AG08395 (cell line): ENCODE results near the gene GLDC.

Experiments used
- DNase-seq: peaks from one replicate; pipeline ENCODE4 v3.0.0; 2012; ENCODE audit warnings: mixed read lengths, low spot score

The GLDC gene

GRCh38 chr9:6620353-6620752 is 25.2 kb downstream of the GLDC start:
- DNase-seq, result no peak

DNA sequence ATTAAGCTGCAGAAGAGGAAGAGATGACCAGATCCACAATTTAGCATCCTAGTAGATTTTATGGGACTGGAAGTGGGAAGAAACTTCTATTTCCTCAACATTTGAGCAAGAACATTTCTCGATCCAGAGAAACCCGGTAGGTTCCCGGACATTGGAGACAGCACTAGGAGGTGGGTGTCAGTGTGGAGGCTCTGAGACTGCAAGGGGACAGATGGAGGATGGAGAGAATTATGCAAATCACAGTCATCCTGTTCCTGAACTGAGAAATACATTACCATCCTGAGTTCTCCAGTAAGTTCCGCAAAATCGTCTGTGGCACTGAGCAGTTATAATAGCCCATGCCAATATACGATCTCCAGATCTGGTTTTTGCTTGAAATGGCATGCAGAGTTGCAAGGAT is 25.6 kb downstream of the GLDC start:
- DNase-seq, result no peak

DNA sequence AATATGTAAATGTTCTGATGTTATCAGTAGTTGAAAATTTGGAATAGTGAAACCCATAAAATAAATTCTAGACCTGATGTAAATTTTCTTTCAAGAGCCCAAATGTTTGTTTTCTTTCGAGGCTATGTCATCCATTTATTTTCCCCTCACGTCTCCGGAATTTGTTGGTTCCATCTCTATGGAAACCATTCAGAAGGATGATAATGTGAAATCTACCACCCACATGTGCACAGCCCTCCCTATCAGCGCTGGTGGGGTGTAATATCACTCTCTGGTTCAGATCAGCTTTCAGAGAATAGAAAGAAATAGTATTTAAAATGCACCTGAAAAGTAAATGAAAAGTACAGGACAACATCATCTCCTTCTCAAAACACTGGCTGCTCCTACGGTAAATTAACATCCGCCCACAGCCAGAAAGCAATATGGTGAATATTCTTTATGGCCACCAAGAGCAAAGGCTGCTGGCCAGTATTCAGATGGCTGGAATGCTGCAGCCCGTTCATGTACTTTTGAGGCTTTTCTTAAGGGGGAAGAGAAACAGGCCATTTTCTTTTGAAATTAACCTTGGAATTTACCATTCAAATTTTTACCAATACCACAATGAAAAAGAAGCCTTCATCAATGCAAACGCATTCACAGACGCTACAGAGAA is 28.5 kb downstream of the GLDC start:
- no peak for DNase-seq

- DNase-seq, result no peak
These were observed 31.0 kb downstream of the GLDC start for GRCh38 chr9:6614489-6614888.

DNA sequence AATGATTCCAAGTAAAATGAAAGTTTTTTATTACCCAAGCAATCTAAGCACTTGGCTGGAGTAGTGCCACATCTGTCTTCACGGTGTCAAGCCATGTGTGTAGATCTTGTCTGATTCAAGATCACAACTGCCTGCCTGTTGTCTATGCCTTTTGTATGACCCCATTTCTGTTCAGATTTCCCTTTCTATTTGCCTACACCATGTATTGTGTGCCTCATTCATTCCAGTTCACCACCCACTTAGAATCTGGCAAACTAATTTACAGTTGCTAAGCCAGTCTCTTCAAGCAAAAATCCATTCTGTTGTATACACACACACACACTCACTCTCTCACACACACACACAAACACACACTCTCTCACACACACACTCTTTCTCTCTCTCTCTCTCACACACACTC is 33.7 kb downstream of the GLDC start:
- DNase-seq, result no peak

DNA sequence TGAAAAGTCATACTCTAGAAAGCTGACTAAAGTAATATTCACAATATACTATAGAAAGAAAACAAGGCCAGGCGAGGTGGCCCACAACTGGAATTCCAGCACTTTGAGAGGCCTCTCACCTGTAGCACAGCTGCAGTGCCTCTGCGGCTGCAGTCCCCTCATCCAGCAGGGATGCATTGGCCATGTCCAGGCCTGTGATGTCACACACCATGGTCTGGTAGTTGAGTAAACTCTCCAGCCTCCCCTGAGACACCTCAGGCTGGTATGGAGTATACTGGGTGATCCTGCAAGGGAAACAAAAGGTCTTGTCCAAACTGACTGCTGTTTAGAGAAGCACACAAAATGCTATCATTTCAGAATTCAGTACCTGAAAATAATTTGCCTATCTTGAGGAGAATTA is 35.5 kb downstream of the GLDC start:
- no peak for DNase-seq

DNA sequence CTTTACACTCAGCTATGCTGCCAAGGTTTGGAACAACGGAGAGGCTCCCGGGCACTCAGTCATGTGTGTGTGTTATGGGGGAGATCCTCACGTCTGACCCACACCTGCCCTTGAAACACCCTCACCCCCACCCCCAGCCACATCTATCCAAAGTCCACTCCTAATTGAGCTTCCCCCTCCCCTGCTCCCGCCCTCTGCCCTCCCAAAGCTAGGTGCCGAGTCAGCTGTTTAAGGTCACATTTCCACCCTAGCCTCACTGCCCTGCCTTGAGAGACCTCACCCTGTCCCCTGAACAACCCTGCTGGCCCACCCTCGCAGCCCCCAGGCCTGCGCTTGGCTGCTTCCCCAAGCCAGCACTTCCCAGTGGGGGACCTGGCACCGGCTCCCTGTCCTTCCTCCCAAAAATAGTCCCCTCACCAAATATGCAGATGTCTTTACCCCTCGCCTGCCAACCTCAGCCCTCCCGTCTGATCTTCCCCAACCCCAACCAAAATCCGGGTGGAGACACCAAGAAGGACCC is 36.0 kb downstream of the GLDC start:
- DNase-seq, result no peak

GRCh38 chr9:6605202-6605601 is 40.3 kb downstream of the GLDC start:
- no peak for DNase-seq

- no peak for DNase-seq
These were observed 45.1 kb downstream of the GLDC start for GRCh38 chr9:6600426-6600825.

- DNase-seq, result no peak
These were observed 45.5 kb downstream of the GLDC start for GRCh38 chr9:6600006-6600405.

DNA sequence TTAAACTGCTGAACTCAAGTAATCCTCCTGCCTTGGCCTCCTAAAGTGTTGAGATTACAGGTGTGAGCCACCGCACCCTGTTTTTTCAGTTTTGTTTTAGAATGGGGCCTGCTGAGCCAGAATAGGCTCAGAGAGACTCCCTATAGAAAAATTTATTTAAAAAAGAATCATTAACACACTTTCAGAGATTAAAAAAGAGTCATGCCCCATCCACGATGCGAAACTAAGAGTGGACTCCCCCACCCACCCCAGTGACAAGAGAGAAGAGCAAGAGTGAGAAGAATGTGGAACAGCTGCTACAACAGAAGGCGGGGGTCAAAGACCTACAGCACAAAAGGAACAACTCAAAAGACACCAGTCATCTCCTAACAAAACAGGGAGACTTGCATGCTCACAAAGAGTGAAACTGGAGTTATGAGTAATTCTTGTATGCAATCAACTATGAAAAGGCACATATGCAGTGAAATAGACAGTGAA is 47.2 kb downstream of the GLDC start:
- DNase-seq, result no peak

- DNase-seq, result no peak
These were observed 52.7 kb downstream of the GLDC start for GRCh38 chr9:6592791-6593190.

DNA sequence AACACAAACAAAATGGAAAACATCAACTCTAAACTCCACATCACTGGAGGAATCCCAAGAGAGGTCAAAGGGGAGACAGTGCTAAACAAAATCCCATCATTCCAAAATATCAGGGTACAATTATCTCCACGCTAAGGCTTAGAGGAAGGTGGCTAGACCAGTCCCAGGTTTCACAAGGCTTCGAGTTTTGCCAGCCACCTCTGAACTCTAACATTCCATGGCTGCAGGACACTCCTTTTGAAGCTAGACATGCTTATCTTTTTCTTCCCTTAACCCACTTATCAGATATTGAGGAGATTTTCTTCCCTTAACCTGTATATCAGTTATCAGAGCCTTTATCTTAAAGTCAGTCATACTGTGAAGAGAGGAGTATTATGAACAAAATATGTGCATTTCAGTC is 53.3 kb downstream of the GLDC start:
- DNase-seq, result no peak

DNA sequence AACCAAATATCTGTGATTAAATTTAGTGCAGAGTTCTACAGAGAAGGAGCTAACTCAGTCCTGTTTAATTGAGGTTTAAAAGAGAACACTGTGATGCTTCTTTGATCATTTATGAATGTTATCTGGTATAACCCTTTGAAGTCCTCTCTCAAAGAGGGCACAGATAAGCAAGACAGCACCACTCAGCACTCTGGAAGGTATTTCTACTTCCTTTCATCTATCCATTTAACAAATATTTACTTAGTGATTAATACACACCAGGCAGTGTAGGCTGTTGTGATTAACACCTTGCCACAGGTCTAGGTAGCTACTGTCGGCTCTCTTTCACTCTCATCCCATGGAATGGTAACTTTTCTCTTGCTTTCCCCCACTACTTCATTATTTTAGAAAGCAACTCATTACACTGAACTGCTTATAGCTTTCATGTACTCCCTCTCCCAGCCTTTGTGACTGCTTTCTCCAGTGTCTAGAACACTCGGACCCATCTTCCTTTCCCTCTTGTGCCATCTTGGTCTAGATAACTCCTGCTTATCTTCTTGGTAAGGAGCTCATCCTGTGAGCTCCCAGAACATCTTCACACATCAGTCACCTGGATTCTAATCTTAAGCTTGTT is 54.7 kb downstream of the GLDC start:
- no peak for DNase-seq

DNA sequence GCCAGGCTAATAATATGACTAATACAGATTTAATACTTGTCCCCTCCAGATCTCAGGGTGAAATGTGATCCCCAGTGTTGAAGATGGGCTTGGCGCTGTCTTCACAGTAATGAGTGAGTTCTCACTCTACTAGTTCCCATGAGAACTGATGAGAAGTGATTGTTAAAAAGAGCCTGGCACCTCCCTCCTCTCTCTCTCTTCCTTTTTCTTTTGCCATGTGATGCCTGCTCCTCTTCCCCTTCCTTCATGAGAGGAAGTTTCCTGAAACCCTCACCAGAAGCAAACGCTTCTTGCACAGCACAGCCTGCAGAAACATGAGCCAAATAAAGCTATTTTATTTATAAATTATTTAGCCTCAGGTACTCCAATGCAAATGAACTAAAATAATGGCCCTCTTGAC is 55.2 kb downstream of the GLDC start:
- no peak for DNase-seq

DNA sequence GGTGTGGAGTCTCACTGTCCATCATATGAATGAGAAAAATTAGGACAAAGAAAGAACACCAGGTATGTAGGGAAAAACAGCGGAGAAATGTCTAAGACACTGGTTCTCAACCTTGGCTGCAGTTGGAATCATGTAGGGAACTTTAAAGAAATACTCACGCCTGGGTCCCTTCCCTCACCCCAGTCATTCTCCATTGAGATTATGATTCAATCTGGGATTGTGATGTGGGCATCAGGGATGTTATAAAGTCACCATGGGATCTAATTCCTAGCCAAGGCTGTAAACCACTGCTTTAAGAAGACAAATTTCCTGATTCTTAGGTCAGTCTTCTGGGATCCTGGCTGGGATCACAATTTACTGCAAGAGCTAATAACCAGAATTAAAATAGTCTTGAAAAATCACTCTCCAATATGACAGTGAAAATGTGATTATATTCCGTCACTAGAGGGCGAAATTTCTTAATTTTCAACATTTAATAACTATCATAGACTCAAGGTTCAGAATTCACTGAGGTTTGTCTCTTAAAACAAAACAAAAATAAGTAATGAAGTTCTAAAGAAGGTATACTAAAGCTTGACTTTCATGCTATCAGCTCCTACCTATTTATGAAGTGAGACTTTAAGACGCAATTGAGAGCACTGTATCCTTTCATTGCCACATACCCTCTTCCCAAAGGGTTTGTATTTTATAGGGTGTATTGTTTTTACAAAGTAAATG is 60.5 kb downstream of the GLDC start:
- peak; percentile 42 for DNase-seq

DNA sequence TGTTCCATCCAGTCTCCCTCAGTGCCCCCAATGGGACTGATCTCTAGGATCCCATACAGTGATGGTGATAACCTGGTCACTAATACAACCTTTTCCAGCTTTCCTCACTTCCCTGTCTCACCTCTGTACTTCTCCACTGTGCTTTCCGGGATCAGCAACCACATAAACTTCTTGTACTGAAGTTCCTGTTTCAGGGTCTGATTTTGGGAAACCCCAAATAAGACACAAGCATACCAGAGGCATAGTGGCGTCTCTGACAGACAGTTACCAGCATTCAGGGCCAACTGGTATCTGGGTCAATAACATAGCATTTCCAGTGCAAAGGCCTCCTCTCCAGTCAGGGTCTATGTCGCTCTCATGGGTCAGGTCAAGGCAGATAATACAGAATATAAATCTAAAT is 64.3 kb downstream of the GLDC start:
- DNase-seq, result no peak

- DNase-seq, result no peak
These were observed 65.9 kb downstream of the GLDC start for GRCh38 chr9:6579613-6580012.

GRCh38 chr9:6576987-6577386 is 68.5 kb downstream of the GLDC start:
- DNase-seq, result no peak

DNA sequence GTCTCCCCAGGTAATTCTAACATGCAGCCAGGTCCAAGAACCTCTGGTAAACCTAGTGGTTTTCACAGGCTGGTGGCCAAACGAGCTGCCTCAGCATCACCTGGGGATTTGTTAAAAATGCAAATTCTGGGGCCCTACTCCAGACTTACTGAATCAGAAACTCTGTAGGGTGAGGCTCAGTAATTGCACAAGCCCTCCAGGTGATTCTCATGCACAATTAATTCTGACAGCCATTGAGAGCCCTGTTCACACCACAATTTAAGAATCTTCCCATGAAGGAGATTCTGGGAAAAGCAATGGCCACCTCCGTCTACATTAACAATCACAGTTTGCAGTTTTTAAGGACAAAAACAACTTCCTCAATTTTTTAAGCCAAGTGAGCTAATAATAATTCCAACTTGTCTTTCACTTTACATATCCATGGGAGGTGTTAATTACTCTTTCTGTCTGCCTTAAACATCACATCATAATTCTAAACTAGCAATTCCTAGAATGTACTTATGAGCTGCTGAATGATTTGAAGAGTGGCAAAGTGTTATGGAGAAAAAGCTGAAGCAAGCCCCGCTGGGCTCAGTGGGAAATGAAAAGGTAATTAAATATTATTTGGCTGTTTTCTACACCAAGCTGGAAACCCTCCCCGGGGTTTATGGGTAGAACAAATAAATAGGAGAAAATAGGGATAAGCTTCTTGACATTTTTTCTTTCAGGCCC is 70.0 kb downstream of the GLDC start:
- DNase-seq, result no peak

DNA sequence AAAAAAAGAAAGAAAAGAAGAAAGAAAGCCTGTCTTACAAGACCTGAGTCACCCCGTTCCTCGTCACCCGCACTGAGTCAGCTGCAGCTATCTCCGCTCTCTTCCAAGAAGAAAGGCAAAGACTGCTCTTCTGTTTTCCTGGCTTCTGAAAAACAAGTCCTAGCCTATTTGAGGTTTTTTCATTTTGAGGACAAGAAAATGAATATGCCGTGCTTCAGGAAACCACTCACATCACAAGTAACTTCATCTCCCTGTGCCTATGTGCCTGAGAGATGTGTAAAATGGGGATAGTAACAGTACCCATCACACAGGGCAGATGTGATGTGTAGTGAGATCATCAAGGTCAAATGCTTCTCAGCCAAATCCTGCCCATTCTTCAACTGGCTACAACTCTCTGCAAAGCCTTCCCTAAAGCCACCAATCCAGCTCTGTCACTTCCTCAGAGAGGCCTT is 78.4 kb downstream of the GLDC start:
- DNase-seq, result peak; percentile 66

GRCh38 chr9:6566409-6567139 is 79.0 kb downstream of the GLDC start:
- DNase-seq, result peak; percentile 92
